ENCODE data around the gene MYB.

DNA sequence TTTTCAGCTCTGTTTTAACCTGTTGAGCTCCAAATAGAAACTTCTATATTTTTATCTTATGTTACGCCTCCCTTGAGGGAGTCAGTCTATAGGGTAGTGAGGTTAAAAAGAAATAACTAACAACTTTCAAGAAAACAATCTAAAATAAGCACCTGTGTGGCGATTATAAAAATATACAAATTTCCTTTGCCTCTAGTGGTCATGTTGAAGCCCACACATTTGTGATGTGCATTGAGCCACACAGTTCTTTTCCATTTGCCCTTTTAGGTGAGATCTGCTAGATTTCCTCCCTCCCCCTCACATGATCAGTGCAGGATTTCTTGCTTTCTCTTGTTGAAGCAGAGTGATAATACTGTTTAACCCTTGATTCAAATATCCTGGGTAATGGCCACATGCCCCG is 84.2 kb downstream of the MYB start:
- TF ChIP-seq, protein P1, sequence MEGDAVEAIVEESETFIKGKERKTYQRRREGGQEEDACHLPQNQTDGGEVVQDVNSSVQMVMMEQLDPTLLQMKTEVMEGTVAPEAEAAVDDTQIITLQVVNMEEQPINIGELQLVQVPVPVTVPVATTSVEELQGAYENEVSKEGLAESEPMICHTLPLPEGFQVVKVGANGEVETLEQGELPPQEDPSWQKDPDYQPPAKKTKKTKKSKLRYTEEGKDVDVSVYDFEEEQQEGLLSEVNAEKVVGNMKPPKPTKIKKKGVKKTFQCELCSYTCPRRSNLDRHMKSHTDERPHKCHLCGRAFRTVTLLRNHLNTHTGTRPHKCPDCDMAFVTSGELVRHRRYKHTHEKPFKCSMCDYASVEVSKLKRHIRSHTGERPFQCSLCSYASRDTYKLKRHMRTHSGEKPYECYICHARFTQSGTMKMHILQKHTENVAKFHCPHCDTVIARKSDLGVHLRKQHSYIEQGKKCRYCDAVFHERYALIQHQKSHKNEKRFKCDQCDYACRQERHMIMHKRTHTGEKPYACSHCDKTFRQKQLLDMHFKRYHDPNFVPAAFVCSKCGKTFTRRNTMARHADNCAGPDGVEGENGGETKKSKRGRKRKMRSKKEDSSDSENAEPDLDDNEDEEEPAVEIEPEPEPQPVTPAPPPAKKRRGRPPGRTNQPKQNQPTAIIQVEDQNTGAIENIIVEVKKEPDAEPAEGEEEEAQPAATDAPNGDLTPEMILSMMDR (IDR thresholded peaks at IDR 0.05), result no peak
- TF ChIP-seq POLR2A (IDR thresholded peaks at IDR 0.05), result no peak

All from esophagus squamous epithelium (tissue), 4 donors.